Right lobe of liver (tissue), 4 donors: ENCODE data around the gene GMPPB.

Source experiments
- CTCF ChIP-seq, 4 donors: fragments of 200-600 bp in 3 of 4; fragments of 450-650 bp in 1 of 4; IDR thresholded peaks; one replicate each; pipeline versions ENCODE4 v1.5.1 to v1.8.0; 2016 to 2022; ENCODE audit warnings: antibody characterized with exemption in 4 of 4, mild to moderate bottlenecking in 2 of 4
- POLR2A ChIP-seq: fragments of 450-650 bp; IDR thresholded peaks from one replicate; pipeline ENCODE4 v1.6.1; 2017; ENCODE audit warnings: antibody characterized with exemption, mild to moderate bottlenecking
- donor health status: DM: no; HTN: no; CAD: no.
- donor health status: DM: no; HTN: no; CAD: no.
- donor health status: DM: no; HTN: yes; CAD: no.

- TF ChIP-seq CTCF (IDR thresholded peaks at IDR 0.05): no peak
- TF ChIP-seq POLR2A: no peak
Observed at GRCh38 chr3:49745986-49746385, 22.2 kb upstream of the GMPPB start.
